Neural crest cell (in vitro differentiated cells): ENCODE results near the gene TCEANC. TPM values are rescaled to one million over a fixed set of nuclear protein-coding genes. Genes with fewer than 3 reads are reported as not detected.
"Not testable (repeated sequence)": the region's sequence is repeated elsewhere in the genome, so short reads cannot be mapped to it uniquely, and the experiment has no call there.

Experiments
- DNase-seq: peaks from one replicate; pipeline ENCODE4 v3.0.0; 2021; ENCODE audit warnings: low read depth, mixed read lengths, low spot score
- H3K27ac Mint-ChIP-seq: one replicate; pipeline ENCODE4 v1.8.0; 2021; ENCODE audit warnings: mild to moderate bottlenecking, mixed read lengths; ENCODE audit not compliant: unreplicated experiment
- H3K27me3 Mint-ChIP-seq: 2 replicates; pipeline ENCODE4 v1.8.0; 2021; ENCODE audit warnings: low read depth, mild to moderate bottlenecking, mixed read lengths
- H3K36me3 Mint-ChIP-seq: 2 replicates; pipeline ENCODE4 v1.8.0; 2021; ENCODE audit warnings: low read depth, mild to moderate bottlenecking, mixed read lengths
- H3K4me1 Mint-ChIP-seq: 2 replicates; pipeline ENCODE4 v1.8.0; 2021; ENCODE audit warnings: mixed read lengths
- H3K4me3 Mint-ChIP-seq: one replicate; pipeline ENCODE4 v1.8.0; 2021; ENCODE audit warnings: mild to moderate bottlenecking, mixed read lengths
- H3K9me3 Mint-ChIP-seq: 2 replicates; pipeline ENCODE4 v1.8.0; 2021; ENCODE audit warnings: mixed read lengths
- CTCF ChIP-seq: fragments of 200-600 bp; sonication (generic); conservative IDR thresholded peaks from 2 replicates; pipeline ENCODE4 v1.5.0; 2021; ENCODE audit warnings: antibody characterized with exemption, mild to moderate bottlenecking
- total RNA-seq: library from RNA; stranded (reverse); gene quantifications from 2 replicates; pipeline ENCODE4 v1.2.1, GENCODE V29; 2021

Gene TCEANC
- total RNA-seq, 1 donor from 2014 or later: 4.6 TPM

- Mint-ChIP-seq H3K27me3 (no peaks in the 10 kb centered on the region), H3K27ac (no peak overlapping the region), H3K9me3 (no peaks in the 10 kb centered on the region), H3K4me1 (peaks cover 10% of the 10 kb centered on the region), H3K4me3 (no peak overlapping the region), H3K36me3 (no peaks in the 10 kb centered on the region)
- TF ChIP-seq CTCF: no peak
- no peak for DNase-seq
These were observed 7.3 kb upstream of the TCEANC start for GRCh38 chrX:13645464-13646153.

- peak; percentile 65 for TF ChIP-seq CTCF
- H3K4me1 Mint-ChIP-seq: peaks cover 10% of the 10 kb centered on the region
- no peak overlapping the region for H3K4me3 Mint-ChIP-seq
- H3K27me3 Mint-ChIP-seq: no peaks in the 10 kb centered on the region
- H3K36me3 Mint-ChIP-seq: no peaks in the 10 kb centered on the region
- H3K9me3 Mint-ChIP-seq: no peaks in the 10 kb centered on the region
- DNase-seq: peak; percentile 48
- no peak overlapping the region for H3K27ac Mint-ChIP-seq
These were observed 6.8 kb upstream of the TCEANC start for GRCh38 chrX:13646154-13646549.

GRCh38 chrX:13647709-13648212, 5.2 kb upstream of the TCEANC start:
- H3K27ac Mint-ChIP-seq: peak overlapping the region; percentile 93
- no peaks in the 10 kb centered on the region for H3K27me3 Mint-ChIP-seq
- H3K4me3 Mint-ChIP-seq: no peak overlapping the region
- no peaks in the 10 kb centered on the region for H3K9me3 Mint-ChIP-seq
- H3K4me1 Mint-ChIP-seq: peaks cover 15% of the 10 kb centered on the region
- no peak for DNase-seq
- no peak for TF ChIP-seq CTCF
- no peaks in the 10 kb centered on the region for H3K36me3 Mint-ChIP-seq

GRCh38 chrX:13648336-13648735, 4.6 kb upstream of the TCEANC start:
- H3K36me3 Mint-ChIP-seq, H3K27me3 Mint-ChIP-seq, DNase-seq, H3K27ac Mint-ChIP-seq, H3K4me3 Mint-ChIP-seq, H3K9me3 Mint-ChIP-seq: not testable (repeated sequence)
- H3K4me1 Mint-ChIP-seq: peaks cover 17% of the 10 kb centered on the region

- no peak for TF ChIP-seq CTCF
- no peak for DNase-seq
- H3K36me3 Mint-ChIP-seq: no peaks in the 10 kb centered on the region
- no peak overlapping the region for H3K27ac Mint-ChIP-seq
- H3K9me3 Mint-ChIP-seq: no peaks in the 10 kb centered on the region
- H3K27me3 Mint-ChIP-seq: no peaks in the 10 kb centered on the region
- peaks cover 17% of the 10 kb centered on the region for H3K4me1 Mint-ChIP-seq
- H3K4me3 Mint-ChIP-seq: no peak overlapping the region
These were observed 3.1 kb upstream of the TCEANC start for GRCh38 chrX:13649838-13650237.

- no peak overlapping the region for H3K27ac Mint-ChIP-seq
- H3K9me3 Mint-ChIP-seq: no peaks in the 10 kb centered on the region
- no peak for TF ChIP-seq CTCF
- DNase-seq: no peak
- H3K27me3 Mint-ChIP-seq: no peaks in the 10 kb centered on the region
- H3K4me1 Mint-ChIP-seq: peaks cover 17% of the 10 kb centered on the region
- no peak overlapping the region for H3K4me3 Mint-ChIP-seq
- H3K36me3 Mint-ChIP-seq: no peaks in the 10 kb centered on the region
These were observed 2.6 kb upstream of the TCEANC start for GRCh38 chrX:13650318-13650717.
